ENCODE results near the gene SPG11. TPM values are rescaled to one million over a fixed set of nuclear protein-coding genes. Genes with fewer than 3 reads are reported as not detected.

SPG11 gene
- total and polyA plus RNA-seq, 4 donors, result 17.3 to 65.3 (median 31.3) TPM

DNA sequence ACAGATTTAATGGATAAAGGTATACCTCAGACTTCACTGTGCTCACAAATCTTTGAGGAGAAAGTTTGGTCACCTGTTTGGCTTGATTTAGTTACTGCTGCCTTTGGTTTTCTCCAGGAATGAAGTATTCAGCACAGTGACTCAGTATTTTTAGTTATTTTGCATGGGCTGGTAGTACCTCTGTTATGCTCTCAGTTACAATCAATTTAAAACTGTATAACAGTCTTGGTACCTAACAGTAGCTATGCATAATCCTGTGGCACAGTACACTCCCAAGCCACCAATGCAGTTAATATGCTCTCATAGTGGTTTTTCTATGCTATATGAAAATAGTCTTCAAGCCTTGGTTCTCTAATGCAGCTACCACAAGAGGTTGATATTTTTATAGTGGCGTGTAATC lies 138.4 kb downstream of the SPG11 start:
- DNase-seq (ENCODE audit: low spot score), result no peak
- TF ChIP-seq HNF4G (IDR thresholded peaks at IDR 0.05) (no peak), FOXA1 (IDR thresholded peaks at IDR 0.05) (no peak), TAF1 (conservative IDR thresholded peaks at IDR 0.05) (no peak), JUND (IDR thresholded peaks at IDR 0.05) (no peak), NR2F2 (IDR thresholded peaks at IDR 0.05) (no peak), RXRA (IDR thresholded peaks at IDR 0.05) (no peak), YY1 (IDR thresholded peaks at IDR 0.05) (no peak), RAD21 (IDR thresholded peaks at IDR 0.05) (no peak)
- TF ChIP-seq, protein P1, sequence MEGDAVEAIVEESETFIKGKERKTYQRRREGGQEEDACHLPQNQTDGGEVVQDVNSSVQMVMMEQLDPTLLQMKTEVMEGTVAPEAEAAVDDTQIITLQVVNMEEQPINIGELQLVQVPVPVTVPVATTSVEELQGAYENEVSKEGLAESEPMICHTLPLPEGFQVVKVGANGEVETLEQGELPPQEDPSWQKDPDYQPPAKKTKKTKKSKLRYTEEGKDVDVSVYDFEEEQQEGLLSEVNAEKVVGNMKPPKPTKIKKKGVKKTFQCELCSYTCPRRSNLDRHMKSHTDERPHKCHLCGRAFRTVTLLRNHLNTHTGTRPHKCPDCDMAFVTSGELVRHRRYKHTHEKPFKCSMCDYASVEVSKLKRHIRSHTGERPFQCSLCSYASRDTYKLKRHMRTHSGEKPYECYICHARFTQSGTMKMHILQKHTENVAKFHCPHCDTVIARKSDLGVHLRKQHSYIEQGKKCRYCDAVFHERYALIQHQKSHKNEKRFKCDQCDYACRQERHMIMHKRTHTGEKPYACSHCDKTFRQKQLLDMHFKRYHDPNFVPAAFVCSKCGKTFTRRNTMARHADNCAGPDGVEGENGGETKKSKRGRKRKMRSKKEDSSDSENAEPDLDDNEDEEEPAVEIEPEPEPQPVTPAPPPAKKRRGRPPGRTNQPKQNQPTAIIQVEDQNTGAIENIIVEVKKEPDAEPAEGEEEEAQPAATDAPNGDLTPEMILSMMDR (IDR thresholded peaks at IDR 0.05; ENCODE audit: low read depth, low read length, missing input control), result no peak
- Histone ChIP-seq H3K9ac (ENCODE audit: low read depth in 1 of 2, low read length in 2 of 2) (no peak overlapping the region), H3K36me3 (ENCODE audit: control insufficient read depth in 4 of 4, insufficient read depth in 3 of 4, low read depth in 1 of 4, low read length in 3 of 4) (peaks cover 4 to 34% (median 18%) of the 10 kb centered on the region in 4 donors), H3K9me3 (ENCODE audit: control insufficient read depth in 4 of 4, low read length in 3 of 4) (no peaks in the 10 kb centered on the region), H3K27ac (ENCODE audit: low read depth in 1 of 2, low read length in 2 of 2) (no peak overlapping the region), H3K27me3 (ENCODE audit: control insufficient read depth in 4 of 4, insufficient read depth in 4 of 4, low read length in 3 of 4) (no peaks in the 10 kb centered on the region), H3K4me3 (ENCODE audit: low read depth in 1 of 3, low read length in 3 of 3) (no peak overlapping the region), H3K4me1 (ENCODE audit: control insufficient read depth in 4 of 4, insufficient read depth in 4 of 4, low read length in 3 of 4) (no peaks in the 10 kb centered on the region)
- WGBS, result 100% methylated on average over 1 of the region's 1 CpG

DNA sequence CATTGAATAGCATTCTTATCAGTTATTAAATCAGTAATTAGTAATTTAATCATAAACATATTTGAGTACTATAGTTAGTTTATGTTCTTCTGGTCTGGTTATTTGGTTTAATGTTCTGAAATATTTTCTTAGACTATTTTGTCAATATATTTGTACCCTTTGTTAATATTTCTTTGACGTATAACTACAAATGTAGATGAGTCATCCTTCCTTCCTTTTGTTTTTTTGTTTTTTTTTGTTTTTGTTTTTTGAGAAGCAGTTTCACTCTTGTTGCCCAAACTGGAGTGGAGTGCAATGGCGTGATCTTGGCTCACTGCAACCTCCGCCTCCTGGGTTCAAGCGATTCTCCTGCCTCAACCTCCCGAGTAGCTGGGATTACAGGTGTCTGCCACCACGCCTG lies 143.9 kb downstream of the SPG11 start:
- Histone ChIP-seq H3K4me3 (ENCODE audit: low read depth in 1 of 3, low read length in 3 of 3) (no peak overlapping the region), H3K9ac (ENCODE audit: low read depth in 1 of 2, low read length in 2 of 2) (no peak overlapping the region), H3K4me1 (ENCODE audit: control insufficient read depth in 4 of 4, insufficient read depth in 4 of 4, low read length in 3 of 4) (no peaks in the 10 kb centered on the region), H3K27me3 (ENCODE audit: control insufficient read depth in 4 of 4, insufficient read depth in 4 of 4, low read length in 3 of 4) (no peaks in the 10 kb centered on the region), H3K27ac (ENCODE audit: low read depth in 1 of 2, low read length in 2 of 2) (no peak overlapping the region), H3K36me3 (ENCODE audit: control insufficient read depth in 4 of 4, insufficient read depth in 3 of 4, low read depth in 1 of 4, low read length in 3 of 4) (peaks cover 5 to 24% (median 19%) of the 10 kb centered on the region in 4 donors), H3K9me3 (ENCODE audit: control insufficient read depth in 4 of 4, low read length in 3 of 4) (no peaks in the 10 kb centered on the region)
- 93% methylated on average over 6 of the region's 6 CpGs for WGBS
- DNase-seq (ENCODE audit: low spot score), result no peak
- TF ChIP-seq RAD21 (IDR thresholded peaks at IDR 0.05) (no peak), YY1 (IDR thresholded peaks at IDR 0.05) (no peak), TAF1 (conservative IDR thresholded peaks at IDR 0.05) (no peak), GABPA (IDR thresholded peaks at IDR 0.05 in 1 of 2, conservative IDR thresholded peaks at IDR 0.05 in 1 of 2) (no peak), NR2F2 (IDR thresholded peaks at IDR 0.05) (no peak), RXRA (IDR thresholded peaks at IDR 0.05) (no peak), FOXA1 (IDR thresholded peaks at IDR 0.05) (no peak), HNF4A (conservative IDR thresholded peaks at IDR 0.05) (no peak), SP1 (IDR thresholded peaks at IDR 0.05) (no peak)
- TF ChIP-seq, protein P2, sequence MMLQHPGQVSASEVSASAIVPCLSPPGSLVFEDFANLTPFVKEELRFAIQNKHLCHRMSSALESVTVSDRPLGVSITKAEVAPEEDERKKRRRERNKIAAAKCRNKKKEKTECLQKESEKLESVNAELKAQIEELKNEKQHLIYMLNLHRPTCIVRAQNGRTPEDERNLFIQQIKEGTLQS (IDR thresholded peaks at IDR 0.05), result no peak
- TF ChIP-seq, protein P1 (IDR thresholded peaks at IDR 0.05; ENCODE audit: low read depth, low read length, missing input control), result no peak
- TF ChIP-seq, protein P3, sequence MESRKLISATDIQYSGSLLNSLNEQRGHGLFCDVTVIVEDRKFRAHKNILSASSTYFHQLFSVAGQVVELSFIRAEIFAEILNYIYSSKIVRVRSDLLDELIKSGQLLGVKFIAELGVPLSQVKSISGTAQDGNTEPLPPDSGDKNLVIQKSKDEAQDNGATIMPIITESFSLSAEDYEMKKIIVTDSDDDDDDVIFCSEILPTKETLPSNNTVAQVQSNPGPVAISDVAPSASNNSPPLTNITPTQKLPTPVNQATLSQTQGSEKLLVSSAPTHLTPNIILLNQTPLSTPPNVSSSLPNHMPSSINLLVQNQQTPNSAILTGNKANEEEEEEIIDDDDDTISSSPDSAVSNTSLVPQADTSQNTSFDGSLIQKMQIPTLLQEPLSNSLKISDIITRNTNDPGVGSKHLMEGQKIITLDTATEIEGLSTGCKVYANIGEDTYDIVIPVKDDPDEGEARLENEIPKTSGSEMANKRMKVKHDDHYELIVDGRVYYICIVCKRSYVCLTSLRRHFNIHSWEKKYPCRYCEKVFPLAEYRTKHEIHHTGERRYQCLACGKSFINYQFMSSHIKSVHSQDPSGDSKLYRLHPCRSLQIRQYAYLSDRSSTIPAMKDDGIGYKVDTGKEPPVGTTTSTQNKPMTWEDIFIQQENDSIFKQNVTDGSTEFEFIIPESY (IDR thresholded peaks at IDR 0.05), result no peak
- TF ChIP-seq, protein P4, sequence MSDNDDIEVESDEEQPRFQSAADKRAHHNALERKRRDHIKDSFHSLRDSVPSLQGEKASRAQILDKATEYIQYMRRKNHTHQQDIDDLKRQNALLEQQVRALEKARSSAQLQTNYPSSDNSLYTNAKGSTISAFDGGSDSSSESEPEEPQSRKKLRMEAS (IDR thresholded peaks at IDR 0.05), result no peak
